ENCODE measurements around the gene BABAM2.

The BABAM2 gene

DNA sequence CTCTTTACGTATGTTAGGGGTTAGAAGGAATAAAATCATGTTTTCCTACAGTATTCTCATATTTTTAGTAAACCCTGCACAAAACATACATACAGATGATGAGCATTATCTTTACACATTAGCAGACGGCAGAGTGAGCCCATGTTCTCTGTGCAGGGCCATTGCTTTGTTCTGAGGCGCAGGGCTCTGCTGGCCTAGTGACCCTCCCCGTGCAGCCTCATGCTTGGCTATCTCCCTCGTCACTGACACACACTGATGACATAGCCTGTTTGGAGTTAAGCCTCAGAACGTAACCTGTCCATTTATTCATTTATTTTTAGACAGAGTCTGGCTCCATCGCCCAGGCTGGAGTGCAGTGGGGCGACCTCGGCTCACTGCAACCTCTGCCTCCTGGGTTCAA lies 386.3 kb downstream of the BABAM2 start:
- DNase-seq (ENCODE audit: low read depth, low spot score) = no peak

DNA sequence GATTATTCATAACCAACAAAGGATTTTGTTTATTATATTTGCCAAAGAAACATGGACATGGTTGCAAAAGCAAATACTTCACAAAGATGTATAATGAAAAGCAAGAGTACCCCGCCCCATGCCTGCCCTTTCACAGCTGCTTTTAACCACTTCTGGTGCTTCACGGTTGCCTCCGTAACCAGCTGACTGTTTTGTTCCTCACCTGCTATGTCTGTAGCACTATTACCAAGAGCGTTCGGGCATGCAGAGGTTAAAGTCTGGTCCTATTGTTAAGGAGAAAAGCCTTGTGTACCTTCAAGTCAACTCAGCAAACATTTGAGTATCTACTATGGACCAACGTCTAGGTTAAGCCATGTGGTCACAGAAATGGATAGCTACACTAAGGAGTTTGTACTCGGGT lies 386.9 kb downstream of the BABAM2 start:
- DNase-seq (ENCODE audit: low read depth, low spot score) = no peak

GRCh38 chr2:28279371-28279770 lies 388.8 kb downstream of the BABAM2 start:
- DNase-seq (ENCODE audit: low read depth, low spot score) = no peak

GRCh38 chr2:28280619-28281018 lies 390.1 kb downstream of the BABAM2 start:
- DNase-seq (ENCODE audit: low read depth, low spot score) = no peak

GRCh38 chr2:28281739-28282138 lies 391.2 kb downstream of the BABAM2 start:
- DNase-seq (ENCODE audit: low read depth, low spot score) = no peak

- no peak for DNase-seq (ENCODE audit: low read depth, low spot score)
Observed at GRCh38 chr2:28282248-28282647, 391.7 kb downstream of the BABAM2 start.

- no peak for DNase-seq (ENCODE audit: low read depth, low spot score)
Observed at GRCh38 chr2:28282861-28283646, 392.5 kb downstream of the BABAM2 start.

GRCh38 chr2:28283861-28284260 lies 393.3 kb downstream of the BABAM2 start:
- DNase-seq (ENCODE audit: low read depth, low spot score) = no peak

- peak; percentile 15 for DNase-seq (ENCODE audit: low read depth, low spot score)
Observed at GRCh38 chr2:28286678-28287077, 396.1 kb downstream of the BABAM2 start.

GRCh38 chr2:28287256-28287915 lies 396.9 kb downstream of the BABAM2 start:
- DNase-seq (ENCODE audit: low read depth, low spot score) = no peak

DNA sequence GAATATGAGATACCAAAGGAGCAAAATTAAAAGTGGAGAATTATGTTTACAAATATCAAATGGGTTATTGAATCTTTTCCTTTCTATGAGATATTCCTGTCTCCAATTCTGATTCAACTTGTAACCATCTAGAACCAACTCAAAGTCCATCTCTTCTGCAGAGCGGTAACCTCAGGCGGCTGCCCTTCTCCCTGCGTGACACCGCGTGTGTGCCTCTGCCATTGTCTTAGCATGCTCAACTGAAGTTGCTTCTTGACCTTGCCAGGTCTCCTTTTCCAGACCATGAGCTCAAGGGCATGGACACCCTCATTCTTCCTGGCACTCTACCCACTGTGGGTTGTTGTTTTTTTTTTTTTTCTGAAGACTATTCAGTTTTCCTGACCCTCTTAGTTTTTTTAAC lies 398.1 kb downstream of the BABAM2 start:
- no peak for DNase-seq (ENCODE audit: low read depth, low spot score)

DNA sequence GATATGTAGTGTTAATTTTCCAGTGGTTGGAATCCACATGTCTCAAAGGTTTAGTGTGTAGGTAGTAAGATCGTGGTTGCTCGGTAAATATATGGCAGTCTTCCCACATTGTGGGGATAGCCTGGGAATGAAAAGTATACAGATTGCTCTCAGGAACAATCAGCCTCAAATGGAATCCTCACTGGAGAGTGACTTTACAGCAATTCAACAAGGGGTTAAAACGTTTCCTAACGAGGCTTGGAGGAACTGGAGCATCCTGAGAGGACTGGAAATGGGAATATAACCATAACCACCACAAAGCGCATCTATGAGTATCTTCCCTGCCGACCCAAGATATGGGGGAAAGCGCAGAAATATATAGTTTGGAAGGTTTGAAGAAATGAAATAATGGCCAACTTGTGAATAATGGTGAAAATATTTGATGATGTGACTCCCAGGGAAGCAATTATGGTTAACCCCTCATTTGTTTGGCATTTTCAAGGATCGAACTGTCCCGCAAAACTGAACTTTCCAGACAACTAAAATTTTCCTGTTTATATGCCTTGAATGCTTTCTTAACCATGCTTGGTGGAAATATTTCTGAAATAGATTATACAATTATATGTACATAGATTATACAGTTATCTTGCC lies 401.4 kb downstream of the BABAM2 start:
- DNase-seq (ENCODE audit: low read depth, low spot score) = no peak

- no peak for DNase-seq (ENCODE audit: low read depth, low spot score)
Observed at GRCh38 chr2:28292491-28292890, 402.0 kb downstream of the BABAM2 start.

DNA sequence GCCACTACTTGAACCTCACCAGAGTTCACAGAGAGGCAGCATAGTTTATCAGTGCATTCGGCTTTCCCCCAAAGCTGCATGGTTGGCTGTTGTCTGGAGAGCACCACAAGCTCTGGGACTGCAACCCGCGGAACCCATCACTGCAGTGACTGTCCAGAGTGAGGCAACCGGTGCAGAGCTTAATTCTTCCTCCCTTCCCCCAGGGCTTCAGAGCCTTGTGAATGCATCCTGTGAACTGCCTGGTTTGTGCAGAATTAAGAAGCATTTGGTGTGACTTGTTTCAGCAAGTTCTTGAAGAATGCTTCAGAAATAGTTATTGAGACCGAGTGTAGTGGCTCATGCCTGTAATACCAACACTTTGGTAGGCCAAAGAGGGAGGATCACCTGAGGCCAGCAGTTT lies 402.9 kb downstream of the BABAM2 start:
- no peak for DNase-seq (ENCODE audit: low read depth, low spot score)

GRCh38 chr2:28294451-28294850 lies 403.9 kb downstream of the BABAM2 start:
- DNase-seq (ENCODE audit: low read depth, low spot score) = no peak

DNA sequence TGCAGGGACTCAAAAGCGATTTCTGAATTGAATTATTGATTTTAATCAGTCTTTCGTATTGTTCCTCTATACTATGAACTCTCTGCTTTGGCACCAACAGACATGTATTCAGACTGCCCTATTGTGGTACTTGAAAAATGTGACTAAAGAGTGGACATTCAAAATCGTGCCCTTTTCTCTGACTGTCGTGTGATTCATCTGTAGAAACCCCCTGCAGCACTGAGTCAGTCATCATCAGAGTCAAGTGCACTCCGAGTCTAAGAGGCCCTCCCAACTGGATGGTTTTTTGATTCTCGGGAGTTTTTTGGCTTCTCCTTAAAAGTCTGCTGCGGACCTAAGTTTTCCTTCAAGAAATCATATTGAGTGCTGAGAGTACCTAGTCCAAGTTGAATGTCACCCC lies 405.7 kb downstream of the BABAM2 start:
- no peak for DNase-seq (ENCODE audit: low read depth, low spot score)

DNA sequence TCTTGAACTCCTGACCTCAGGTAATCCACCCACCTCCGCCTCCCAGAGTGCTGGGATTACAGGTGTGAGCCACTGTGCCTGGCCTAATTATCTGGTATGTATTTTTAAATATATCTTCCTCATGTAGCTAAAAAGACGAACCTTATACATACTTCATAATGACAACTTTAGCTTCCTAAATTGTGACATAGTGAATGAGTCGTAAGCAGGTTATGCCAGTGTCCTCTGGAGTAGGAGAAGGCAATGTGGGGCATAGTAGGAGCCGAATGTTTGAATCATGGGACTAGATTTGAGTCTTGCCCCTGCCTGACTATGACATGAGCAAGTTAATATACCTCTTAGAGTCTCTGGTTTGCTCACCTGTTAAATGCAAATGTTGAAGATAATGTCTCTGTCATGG lies 406.4 kb downstream of the BABAM2 start:
- DNase-seq (ENCODE audit: low read depth, low spot score) = no peak

DNA sequence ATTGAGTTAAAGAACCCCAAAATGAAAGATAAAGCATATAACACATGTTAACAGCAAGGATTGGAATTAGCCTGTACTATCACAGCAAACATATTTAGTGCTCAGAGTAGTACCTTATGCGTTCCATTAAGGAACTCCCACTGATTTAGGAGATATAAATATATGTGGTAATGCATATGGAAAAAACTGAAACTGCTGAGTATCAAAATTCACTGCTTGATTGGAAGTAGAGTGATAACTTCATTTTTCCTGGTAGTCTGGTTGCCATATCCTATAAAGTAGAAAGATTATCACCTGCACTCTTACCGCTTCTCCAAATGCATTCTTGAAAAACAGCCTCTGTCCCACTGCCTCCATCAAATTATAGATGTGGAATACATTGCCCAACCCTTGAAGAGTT lies 407.0 kb downstream of the BABAM2 start:
- DNase-seq (ENCODE audit: low read depth, low spot score) = no peak

- no peak for DNase-seq (ENCODE audit: low read depth, low spot score)
Observed at GRCh38 chr2:28298406-28298805, 407.9 kb downstream of the BABAM2 start.

DNA sequence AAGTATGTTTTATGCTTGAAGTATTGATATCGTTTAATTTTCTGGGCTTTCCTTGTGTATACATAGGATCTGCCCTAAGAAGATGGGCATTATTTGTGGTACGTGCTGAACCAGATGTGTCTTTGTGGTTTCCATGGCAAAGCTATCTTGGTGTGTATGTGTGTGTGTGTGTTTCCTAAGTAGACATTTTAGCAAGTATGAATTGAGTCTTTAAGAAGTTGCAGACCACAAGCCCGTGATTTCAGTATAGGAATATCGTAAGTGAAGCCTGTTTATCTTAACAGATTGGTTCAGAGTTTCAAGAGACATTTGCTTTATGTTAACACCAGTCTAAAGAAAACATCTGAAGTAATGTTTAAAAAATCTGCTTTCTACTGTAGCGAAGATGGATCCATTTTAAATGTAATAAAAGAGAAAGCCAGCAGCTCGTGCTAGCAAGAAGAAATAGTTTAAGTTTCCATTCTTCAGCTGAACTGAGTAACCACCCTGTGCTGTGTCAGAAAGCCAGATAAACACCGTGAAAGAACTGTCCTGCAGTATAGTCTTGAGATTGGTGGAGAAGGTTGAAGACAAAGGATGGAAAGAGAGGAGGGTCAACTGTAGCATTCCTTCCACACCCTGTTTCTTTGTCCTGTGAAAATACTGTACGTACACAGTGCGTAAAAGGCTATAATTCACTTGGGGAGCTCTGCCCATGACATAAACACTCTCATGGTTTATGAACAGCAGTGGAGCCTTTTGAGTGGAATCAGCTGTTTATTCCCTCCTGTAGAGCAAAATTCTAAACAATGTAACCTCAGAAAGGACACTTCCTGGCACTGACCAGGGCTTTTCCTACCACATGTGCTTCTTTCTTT lies 410.2 kb downstream of the BABAM2 start:
- DNase-seq (ENCODE audit: low read depth, low spot score) = peak; percentile 59

DNA sequence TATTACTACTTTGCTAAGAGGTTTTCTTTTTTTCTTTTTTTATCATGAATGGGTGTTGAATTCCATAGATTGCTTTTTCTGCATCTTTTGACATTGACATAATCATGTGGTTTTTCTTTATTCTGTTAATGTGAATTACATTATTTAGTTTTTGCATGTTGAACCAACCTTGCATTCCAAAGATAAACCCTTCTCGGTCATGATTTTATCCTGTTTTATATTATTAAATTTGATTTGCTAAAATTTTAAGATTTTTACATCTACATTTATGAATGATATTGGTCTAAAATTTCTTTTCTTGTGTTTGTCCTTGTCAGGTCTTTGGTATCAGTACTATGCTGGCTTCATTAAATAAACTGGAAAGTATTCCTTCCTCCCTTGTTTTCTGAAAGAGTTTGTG lies 414.7 kb downstream of the BABAM2 start:
- no peak for DNase-seq (ENCODE audit: low read depth, low spot score)

DNA sequence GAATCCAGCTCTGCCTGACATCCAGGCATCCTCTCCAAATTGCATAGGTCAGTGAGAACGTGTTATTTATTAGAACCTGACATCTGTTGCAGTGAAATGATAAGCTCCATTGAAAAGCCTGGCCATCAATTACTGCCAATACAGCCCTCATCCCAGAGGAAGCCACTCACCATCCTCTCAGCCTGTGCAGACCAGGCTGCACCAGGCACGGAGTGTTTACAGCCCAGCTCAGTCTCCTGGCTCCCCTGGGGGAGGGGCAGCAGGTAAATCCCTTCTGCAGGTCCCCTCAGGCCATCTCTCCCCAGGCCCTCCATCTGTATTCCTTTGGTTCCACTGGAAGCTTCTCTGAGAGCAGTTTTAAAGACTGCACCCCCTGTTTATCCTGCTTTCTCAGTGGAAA lies 419.6 kb downstream of the BABAM2 start:
- DNase-seq (ENCODE audit: low read depth, low spot score) = no peak

Data from brain pericyte (primary cell).